HG03342 (cell line): ENCODE measurements around the gene LBP.
"Not testable (repeated sequence)": the region's sequence is repeated elsewhere in the genome, so short reads cannot be mapped to it uniquely, and the experiment has no call there.

Experiments
- ATAC-seq: cut with Tn5 transposase; IDR thresholded peaks from one replicate; pipeline ENCODE4 v1.9.1; 2021; ENCODE audit warnings: mild to moderate bottlenecking, moderate library complexity; ENCODE audit not compliant: unreplicated experiment

Gene LBP

DNA sequence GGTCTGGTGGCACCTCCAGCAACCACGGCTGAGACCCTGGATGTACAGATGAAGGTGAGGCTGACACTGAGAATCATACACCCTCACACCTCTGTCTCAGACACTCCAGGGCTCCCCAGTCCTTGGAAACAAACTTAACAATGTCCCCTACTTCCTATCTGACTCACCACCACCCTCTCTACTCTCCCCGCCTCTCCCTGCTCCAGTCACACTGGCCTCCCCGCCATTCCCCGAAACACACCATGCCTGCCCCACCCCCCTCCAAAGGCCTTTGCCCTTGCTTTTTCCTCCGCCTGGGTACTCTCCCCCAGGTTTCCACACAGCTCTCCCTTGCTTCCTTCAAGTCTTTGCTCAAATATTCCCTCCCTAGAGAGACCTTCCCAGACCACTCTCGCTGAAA, 26.1 kb upstream of the LBP start:
- ATAC-seq, result no peak

DNA sequence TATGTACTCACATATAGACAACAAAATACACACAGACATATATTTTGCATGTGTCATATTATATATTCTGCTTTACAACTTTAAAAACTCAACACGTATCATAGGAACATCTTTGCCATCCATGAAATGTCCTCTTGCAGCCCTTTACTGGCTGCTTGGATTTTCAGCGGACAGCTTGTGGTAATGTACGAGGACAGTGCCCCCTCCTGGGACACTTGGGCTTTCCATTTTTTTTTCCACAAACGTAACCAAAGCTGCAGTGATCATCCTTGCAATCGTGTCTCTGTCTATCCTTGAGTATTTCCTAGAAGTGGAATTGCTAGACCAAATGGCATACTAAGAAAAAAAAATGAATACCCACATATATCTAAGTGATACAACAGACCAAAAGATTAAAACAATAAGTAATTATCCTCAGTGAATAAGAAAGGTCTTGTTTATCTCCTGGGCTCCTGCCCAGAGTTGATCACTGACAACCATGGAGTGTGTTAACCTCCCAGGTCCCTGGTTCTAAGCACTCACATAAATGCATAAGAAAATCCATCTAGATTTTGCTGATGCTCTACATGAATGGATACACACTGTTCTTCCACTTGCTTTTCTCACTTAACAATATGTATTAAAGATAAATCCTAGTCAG, 24.2 kb upstream of the LBP start:
- ATAC-seq, result no peak

DNA sequence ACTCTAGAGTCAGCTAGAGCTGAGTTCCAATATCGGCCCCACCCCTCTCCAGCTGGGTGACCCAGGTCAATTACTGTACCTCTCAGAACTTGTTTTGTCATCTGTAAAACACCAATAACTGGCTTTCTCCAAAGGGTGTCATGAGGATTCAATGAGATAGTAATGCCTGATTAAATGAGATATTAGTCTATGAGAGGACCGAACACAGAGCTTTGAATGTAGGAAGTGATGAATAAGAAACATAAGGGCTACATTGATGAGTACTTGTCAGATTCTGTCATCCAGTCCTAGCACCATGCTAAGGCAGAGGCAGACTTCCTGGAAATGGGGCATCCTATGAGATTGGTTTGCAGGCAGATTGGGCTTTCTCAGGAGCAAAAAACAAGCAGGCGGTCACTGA, 22.1 kb upstream of the LBP start:
- ATAC-seq, result no peak

DNA sequence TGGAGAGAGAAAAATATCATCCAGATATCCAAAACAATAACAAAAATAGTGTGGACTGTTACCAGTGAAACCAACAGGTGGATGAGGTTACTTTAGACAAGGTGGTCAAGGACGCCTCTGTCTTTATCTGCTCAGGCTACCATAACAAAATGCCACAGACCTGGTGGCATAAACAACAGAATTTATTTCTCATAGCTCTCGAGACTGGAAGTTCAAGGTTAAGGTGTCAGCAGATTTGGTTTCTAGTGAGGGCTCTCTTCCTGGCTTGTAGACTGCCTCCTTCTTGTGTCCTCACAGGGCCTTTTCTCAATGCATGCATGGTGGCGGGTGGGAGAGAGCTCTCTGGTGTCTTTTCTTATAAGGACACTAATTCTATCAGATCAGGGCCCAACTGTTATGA, 21.1 kb upstream of the LBP start:
- ATAC-seq, result no peak

DNA sequence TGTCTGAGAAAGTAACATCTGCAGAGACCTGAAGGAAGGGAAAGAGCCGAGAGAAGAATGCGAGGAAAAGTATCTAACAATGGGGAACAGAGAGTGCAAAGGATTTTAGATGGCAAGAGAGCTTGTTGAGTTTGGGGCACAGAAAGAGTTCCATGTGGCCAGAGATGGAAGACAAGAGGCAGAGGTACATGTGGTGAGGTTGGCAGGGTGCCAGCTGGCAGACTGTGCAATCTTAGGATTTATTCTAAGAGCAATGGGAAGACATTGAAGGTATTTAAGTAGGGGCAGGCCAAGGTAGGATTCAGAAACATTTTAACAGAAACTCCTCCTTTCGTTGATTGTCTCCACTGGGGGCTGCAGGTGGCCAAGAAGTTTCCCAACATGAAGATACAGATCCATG, 20.4 kb upstream of the LBP start:
- ATAC-seq, result no peak

DNA sequence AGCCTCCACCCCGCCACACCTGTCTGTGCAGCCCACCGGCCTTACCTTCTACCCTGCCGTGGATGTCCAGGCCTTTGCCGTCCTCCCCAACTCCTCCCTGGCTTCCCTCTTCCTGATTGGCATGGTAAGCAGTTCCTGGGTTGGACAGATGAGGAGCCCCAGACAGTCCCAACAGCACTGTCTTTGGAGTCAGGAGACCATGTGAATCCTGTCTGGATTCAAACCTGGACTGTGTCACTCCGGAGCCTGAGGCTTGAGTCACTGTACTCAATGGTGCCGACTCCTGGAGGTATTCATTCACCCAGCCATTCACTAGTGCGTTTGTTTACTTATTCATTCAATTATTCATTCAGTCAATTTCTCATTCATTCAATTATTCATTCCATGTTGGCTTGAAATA, 20.0 kb upstream of the LBP start:
- ATAC-seq, result no peak

DNA sequence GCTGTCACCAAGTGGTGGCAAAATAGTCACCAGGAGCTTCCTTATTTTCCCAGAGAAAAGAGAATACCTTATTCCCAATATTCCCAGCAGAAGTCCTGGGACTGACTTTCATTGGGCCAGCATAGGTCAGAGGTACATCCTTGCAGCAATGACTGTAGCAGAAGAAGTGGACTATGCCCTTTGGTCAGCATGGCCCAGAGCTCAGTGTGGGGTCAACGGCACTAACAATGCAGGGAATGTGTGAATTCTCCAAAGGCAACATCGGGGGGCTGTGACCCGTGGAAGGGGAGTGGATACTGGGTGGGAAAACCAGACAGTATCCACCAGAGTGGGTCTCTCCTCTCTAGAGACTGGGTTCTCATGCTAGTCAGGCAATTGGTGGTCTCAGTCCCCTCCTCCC, 15.6 kb upstream of the LBP start:
- no peak for ATAC-seq

DNA sequence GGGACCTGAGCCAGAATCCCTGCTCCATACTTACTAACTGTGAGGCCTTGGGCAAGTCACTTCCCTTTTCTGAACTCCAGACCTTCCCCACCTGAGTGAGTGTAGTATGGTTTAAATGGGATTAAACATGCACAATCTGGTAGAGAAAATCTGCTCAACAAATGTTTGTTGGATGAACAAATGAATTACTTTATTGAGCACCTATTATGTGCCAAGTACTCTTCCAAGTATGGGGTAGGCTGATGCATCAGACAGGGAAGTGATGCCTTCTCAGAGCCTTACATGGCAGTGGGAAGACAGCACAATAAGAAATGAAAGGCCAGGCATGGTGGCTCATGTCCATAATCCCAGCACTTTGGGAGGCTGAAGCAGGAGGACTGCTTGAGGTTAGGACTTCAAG, 15.0 kb upstream of the LBP start:
- ATAC-seq, result no peak

DNA sequence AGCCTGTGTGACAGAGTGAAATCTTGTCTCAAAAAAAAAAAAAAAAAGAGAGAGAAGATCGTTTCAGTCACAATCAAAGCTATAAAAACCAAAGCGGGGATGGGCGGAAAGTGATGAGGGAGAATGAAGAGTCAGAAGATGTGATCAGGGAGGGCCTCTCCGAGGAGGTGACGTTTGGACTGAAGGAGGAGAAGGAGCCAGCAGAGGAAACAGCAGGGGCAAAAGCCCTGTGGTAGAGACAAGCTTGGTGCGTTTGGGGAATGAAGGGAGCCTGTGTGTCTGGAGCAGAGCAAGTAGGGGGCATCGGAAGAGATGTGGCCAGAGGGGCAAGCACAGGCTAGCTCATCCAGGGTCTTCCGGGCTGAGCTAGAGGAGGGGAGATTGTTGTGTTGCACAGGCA, 14.5 kb upstream of the LBP start:
- no peak for ATAC-seq

DNA sequence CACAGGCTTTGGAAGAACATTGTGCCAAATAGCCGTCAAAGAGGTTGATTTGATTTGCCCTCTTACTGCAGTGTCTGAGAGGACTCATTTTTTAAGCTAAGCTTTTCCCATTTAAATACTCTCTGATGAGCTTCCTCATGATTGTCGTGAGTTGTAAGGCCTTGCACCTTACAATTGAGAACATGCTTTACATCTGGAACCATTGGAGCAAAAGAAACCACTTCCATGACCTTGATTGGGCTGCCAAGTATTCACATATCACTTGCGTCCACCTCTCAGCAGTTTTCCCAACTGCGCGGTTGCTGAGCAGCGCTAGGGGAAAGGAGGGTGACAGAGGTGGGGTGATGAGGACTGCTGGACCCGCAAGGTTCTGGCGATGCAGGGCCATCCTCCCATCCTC, 12.3 kb upstream of the LBP start:
- no peak for ATAC-seq

DNA sequence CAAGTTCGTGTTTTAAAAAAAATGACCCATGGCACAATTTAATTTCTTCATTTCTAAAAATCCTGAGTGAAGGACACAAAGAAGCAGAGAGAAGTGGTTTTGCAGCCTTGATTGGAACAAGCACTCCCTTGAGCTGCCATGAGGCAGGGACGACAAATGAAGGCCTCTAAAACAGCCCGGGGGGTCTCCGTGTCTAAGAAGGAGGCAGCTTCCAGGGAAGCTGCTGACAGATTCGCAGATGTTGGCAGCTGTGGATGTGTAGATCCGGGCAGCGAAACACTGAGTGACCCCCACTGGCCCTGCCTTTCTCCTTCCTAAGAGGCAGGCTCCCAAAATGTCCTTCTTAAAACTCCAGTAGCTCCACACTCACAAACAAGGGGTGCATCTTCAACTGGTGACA, 9.6 kb upstream of the LBP start:
- no peak for ATAC-seq

DNA sequence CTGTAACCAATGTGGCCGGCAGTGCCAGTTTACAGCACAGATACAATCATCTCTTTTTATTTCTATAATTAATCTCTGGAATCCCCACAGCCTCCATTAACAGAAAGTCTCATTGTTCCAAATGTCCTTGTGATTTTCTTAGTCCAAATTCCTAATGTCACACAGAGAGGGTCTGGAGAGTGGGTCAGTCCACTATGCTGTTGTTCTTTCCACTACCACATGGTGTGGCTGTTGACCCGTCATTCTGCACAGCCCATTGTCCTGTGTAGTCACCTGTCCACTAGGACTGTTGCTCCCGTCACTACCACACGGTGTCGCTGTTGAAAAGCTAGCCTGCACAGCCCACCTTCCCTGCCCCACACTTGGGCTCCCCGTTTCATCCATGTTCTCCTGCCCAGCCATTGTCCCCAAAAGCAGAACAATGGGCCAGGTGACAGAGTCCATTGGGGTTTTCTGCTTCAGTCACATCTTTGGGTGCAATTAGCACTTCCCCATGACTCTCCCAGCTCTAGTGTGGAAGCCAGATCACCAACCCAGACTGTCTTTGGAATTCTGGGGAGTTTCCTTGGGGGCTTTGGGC, 8.6 kb upstream of the LBP start:
- no peak for ATAC-seq

DNA sequence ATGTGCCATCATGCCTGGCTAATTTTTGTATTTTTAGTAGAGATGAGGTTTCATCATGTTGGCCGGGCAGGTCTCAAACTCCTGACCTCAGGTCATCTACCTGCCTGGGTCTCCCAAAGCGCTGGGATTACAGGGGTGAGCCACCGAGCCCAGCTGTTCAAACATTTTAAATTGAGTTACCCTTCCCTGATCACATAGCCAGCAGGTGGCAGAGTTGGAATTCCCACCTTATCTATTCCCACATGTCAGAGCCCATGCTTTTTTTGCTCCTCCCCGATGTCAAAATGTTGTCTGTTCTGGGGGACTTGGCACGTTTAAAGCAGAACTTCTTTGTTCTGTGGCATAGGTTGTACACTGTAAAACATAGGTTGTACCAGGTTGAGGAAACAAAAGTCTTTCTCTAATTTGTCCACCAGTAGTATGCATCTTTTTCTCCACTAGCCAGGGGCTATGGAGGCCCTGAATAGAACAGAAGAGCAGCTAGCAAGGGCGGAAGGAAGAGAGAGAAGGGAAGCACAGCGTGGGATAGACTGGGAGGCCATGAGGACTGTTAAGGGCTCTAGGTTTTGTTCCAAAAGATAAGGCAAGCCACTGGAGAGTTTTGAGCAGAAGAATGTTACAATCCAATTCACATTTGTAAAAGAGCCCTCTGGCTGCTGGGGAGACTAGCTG, 7.3 kb upstream of the LBP start:
- no peak for ATAC-seq

DNA sequence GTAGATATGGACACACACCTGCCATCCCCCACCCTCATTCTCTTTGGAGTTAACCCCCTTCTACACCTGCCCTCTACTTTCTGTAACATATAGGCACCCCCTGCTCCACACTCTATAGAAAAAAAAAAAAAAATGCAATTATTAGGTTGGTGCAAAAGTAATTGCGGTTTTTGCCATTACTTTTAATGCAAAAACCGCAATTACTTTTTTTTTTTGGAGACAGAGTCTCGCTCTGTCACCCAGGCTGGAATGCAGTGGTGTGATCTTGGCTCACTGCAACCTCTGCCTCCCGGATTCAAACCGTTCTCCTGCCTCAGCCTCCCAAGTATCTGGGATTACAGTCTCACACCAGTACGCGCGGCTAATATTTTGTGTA, 6.8 kb upstream of the LBP start:
- not testable (repeated sequence) for ATAC-seq

DNA sequence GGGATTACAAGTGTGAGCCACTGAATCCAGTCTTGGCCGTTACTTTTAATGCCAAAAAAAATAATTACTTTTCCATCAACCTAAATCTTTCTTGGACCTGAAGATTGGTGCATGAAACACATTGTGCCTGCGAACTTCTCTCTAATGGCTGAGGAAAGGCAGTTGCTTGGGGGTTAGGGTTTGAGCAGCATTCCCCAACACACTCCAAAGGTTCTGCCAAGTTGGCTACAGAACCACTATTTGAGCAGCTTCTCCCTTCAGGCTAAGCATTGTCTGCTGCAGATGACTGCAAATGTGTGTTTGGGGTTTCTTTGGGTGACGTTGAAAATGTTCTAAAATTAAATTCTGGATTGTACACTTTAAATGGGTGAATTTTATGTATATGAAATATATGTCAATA, 6.3 kb upstream of the LBP start:
- no peak for ATAC-seq

DNA sequence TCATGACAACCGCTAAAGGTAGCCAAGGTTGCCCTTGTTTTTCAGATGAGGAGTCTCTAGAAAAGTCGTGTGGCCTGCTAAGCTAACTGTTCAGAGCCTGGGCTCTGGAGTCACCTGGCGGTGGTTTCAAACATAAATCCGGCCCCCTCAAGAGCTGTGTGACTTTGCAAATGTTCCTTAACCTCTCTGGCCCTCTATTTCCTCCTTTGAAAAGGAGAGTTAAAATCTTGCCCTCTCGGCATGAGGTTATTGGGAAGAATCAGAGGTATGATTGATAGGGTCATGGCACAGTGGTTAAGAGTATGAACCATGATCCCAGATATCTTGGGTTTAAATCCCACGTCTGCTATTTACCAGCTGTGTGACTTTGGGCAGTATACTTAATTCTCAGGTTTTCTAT, 5.6 kb upstream of the LBP start:
- no peak for ATAC-seq

DNA sequence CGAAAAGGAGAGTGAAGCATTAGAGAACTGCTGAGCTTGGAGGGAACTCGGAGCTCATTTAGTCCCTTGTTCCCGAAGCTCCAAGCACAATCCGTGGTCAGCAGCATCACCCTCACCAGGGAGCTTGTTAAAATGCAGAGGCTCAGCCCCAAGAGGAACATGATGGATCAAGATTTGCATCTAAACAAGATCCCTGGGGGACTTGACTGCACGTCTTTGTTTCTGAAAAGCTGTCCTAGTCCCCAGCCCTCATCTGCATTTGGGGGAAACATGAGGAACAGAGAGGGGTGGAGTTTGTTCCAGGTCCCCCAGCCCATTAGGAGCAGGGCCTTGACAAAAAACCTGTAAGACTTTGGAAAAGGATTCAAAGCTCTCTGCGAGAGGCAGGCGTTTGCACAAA, 4.1 kb upstream of the LBP start:
- ATAC-seq, result no peak

DNA sequence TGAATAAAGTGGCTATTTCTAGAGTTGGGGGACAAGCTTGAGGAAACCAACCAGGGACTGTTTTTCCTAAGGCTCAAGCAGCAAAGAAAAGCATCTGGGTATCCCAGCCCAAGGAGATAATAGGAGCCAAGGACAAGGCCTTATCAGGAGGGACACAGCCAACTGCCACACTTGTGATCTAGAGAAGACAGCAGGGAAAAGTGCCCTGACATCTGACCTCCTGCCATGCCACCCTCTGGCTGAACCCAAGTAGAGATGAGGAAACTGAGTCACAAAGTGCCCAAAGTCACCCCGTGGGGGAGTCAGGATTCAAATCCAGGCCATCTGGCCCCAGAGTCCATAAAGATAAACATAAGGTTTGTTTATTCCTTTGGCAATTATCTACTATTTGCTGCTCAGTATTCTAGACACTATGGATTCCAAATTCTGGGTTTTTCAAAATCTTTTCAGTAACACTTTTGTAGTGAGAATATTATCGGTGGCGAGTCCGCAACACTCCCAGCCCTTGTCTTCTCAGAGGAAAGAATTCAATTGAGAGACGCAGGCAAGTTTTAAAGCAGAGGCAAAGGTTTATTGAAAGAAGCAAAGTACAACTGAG, 3.5 kb upstream of the LBP start:
- ATAC-seq, result no peak

DNA sequence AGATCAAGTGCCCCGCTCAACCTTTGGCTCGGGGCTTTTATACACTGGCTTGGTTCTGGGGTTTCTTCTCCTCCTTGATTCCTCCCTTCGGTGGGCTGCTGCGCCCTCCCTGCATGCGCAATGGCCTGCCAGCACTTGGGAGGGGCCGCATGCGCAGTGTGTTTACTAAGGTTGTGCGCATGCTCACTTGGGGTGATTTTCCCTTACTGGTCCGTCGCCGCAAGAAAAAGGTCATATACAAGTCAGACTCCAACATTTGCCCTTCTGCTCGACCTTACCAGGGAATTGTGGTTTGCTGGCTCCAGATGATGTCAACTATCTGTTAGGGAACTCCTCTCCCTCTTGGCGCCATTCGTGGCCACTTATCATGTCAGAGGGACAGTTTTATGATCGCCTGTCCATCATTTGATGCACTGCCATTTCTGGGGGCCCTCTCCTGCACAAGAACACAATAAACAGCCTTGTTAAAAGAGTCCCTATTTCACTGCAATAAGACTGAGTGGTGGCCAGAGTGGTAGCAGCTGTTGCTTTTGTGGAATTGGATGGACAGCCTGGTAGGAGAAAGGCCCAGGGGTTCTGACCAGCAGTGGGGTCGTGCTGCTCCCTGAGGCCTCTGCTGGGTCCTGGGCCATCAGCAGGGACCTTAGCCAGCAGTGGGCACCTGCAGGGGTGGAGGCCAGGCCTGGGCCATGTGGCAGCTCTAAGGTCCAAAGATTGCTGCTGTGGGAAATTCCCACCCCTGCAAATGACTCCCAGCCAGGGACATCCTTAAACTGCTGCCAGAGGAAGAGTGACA, 2.8 kb upstream of the LBP start:
- ATAC-seq, result no peak

DNA sequence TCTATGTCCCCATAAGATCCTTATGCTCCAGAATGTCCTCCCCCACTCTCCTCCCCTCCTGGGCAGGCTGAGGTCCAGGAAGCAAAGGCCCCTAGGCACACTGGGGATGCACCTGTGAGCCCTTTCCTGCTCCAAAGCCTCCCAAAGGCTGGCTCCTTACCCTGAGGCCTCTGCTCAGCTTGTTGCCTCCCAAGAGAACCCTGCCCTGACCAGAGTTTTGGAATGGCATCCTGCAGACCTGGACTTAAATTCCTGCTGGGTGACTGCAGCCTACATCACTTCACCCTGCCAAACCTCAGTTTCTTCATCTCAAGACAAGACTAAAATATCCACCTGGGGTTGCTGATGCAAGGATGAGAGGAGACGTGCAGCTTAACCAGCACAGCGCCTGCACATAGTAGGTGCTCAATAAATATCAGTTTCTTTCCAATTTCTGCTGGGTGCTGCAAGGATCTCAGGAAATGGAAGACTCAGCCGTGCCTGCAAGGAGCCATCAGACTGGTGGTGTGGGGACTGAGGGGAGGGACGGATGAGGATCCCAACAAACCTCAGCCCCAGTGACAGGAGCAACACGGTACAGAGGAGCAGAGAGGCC, 2.1 kb upstream of the LBP start:
- no peak for ATAC-seq

DNA sequence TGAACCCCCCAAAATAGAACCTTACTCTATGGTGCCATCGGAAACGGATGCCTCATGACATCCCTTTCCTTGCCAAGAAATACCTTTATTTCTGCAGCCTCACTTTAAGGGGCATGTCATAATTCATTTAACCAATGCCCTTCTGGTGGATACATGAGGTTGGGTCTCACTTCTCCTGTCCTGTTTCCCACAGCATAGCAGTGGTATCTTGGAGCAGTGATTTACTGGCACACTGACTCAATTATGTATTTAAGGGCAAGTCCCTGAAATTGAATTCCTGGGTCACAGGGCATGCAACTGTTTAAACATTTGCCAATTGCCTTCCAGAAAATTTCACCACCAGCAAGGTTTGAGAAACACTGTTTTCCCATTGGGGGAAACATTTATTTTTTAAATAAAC, 639 bp upstream of the LBP start:
- ATAC-seq, result no peak
